HG03196 (cell line): ENCODE results near the gene MCM6.
"Not testable (repeated sequence)": the region's sequence is repeated elsewhere in the genome, so short reads cannot be mapped to it uniquely, and the experiment has no call there.

Experiments
- ATAC-seq: cut with Tn5 transposase; IDR thresholded peaks from one replicate; pipeline ENCODE4 v1.9.1; 2021; ENCODE audit not compliant: unreplicated experiment

The MCM6 gene

DNA sequence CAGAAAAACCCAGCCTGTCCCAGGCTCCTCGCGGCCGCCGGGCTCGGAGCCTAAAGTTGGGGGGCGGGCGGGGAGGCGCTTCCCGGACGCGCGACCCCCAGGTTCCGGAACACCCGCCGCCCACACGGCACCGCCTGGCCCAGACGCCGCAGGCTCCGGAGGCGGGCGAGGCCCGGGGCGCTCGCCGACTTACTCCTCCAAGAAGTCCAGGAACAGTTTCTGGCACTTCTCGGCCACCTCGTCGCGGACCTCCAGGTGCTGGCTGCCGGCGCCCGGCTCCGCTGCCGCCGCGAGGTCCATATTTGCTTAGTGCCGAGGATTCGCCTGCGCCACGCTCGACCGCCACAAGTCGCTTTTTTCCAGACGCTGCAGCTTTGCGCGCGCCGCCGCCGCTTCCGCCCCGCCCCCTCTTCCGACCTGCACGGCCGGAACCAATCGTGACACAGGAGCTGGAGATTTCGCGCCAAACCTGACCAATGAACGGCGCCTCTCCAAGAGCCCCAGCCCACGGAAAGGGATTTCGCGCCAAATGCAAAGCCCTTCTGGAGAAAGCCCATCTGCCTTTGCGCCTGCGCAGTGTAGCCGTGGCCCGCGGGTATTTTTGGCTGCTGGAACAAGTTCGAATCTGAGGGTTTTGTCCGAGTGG lies at the start of gene MCM6:
TSS of gene MCM6 (minus strand) at position 378 of the 646 bp plus-strand sequence. CDS start at position 300, 78 bp downstream.
- peak; percentile 87 for ATAC-seq

DNA sequence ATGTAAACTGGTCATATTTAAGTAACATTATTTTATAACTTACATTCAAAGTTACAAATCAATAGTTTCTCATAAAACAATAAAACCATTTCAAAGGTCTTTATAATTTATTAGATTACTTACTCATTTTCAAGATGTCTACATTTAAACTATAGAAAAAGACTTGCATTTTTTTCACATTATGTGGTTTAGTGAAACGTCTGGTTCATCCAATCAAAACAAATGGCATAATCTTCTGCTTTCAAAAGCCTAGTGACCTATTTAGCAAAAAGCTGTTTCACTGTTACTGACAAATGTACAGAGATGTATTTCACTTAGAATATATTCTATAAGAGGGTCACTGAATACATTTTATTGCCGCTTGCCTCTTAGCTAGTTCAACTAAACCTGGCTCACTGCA lies 49.3 kb upstream of the MCM6 start:
- ATAC-seq = no peak

DNA sequence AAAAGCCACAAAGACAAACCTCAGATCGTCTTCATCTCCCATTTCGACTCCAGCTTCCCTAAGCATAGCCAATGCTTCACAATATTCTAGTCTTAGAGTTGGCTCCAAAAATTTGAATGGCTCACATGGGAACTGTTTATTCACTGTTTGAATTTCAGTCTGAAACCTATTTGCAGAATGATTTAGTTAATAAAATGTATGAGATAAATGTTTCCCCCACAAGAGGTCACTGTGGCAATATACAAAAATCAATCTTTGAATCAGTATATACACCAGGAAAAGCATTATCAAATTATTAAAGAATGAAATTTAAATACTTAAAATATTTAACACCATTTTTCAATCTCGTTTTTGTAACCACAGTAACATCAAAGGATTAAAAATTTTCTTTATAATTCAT lies 40.0 kb upstream of the MCM6 start:
- no peak for ATAC-seq

GRCh38 chr2:135914485-135914884 lies 38.2 kb upstream of the MCM6 start:
- no peak for ATAC-seq

DNA sequence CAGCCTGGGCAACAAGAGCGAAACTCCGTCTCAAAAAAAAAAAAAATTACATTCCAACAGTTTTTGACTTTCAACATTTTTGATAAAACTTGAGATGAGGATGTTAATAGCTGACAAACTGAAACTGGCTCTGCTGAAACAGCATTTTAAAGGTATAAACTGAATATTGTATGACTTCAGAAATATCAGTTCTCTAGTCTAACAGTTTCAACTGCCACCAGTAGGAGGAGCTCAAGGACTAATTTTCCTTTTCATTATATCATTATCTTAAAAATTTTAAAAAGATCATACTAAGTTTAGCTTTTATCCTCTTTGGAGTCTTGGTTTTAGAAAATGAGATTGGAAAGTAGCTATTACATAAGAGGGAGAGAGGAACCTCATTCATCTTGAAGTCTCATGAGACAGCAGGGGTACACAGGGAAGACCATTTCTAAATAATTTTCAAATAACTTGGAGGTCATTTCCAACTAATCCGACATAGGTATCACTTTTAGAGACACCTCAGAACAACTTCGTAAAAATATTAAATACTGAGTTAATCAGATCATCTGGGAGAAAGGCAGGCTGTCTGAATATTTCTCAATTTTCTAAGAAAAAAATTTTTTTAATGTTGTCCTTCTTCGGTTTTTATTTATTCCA lies 37.6 kb upstream of the MCM6 start:
- ATAC-seq = no peak

- no peak for ATAC-seq
These were observed 33.7 kb upstream of the MCM6 start for GRCh38 chr2:135909976-135910375.

DNA sequence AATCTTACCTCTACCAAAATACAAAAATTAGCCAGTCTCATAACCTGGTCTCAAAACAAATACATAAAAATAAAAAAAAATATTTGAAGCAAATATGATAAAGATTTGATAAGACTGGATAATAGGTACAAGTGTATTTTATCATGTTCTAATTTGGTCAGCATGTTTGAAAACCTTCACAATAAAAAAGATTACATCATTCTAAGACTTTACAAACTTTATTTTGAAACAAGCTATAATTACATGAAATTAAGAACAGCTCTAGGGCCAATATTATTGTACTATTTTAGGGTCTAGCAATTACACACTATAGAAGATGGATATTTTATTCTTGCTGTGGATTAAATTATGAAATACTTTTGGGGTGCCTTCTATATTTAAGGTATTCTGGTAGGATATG lies 29.4 kb upstream of the MCM6 start:
- ATAC-seq = no peak

- ATAC-seq = no peak
These were observed 28.2 kb upstream of the MCM6 start for GRCh38 chr2:135904341-135904989.

GRCh38 chr2:135903650-135904049 lies 27.4 kb upstream of the MCM6 start:
- ATAC-seq = no peak

DNA sequence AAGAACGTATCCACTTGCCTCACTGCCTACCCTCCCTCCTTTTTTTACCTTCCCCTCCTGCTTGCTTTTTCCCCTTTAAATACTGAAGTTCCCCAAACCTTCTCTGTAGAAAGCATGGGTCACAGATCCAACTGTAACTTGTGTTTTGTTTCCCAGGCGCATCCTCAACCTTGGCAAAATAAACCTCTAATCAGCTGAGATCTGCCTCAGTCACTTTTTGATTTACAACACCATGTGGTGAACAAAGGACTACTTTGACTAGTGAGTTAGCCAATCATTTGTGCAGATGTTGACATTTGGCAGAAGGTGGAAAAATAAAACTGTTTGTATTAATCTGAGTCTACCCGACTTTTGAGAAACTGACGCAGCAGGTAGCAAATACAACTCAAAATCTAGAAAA lies 23.3 kb upstream of the MCM6 start:
- ATAC-seq = no peak

GRCh38 chr2:135898234-135898786 lies 22.1 kb upstream of the MCM6 start:
- no peak for ATAC-seq

DNA sequence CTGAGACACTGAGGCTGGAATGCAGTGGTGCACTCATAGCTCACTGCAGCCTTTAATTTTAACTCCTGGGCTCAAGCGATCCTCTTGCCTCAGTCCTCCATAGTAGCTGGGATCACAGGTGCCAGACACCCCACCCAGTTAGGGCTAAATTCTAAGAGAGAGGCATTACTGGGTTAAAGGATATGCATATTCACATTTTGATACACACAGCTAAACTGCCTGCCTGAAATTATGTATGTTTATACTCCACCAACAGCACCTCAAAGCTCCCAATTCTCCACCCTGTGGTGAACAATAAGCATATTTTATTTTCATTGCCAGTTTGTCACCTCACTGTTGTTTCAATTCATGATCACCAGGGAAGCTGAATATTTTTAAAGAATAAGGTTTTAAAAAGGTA lies 18.7 kb upstream of the MCM6 start:
- no peak for ATAC-seq

DNA sequence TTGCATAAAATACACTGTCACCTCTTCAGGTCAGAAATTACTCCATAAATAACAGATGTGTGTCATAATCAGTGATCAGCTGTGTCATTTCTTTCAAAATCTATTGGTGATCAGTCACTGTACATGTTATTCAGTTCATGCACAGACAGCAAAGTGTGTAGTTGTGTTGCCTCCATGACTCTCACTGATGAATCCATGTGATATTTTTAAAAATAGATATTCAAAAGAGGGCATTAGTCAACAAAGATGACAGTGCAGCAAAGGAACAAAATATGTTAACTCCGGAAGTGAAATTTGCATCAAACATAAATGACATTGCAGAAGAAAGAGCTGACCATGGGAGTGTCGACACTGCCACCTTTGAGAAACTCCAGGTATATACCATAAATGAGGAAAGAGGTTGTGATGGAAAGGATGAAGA lies 17.1 kb upstream of the MCM6 start:
- no peak for ATAC-seq

DNA sequence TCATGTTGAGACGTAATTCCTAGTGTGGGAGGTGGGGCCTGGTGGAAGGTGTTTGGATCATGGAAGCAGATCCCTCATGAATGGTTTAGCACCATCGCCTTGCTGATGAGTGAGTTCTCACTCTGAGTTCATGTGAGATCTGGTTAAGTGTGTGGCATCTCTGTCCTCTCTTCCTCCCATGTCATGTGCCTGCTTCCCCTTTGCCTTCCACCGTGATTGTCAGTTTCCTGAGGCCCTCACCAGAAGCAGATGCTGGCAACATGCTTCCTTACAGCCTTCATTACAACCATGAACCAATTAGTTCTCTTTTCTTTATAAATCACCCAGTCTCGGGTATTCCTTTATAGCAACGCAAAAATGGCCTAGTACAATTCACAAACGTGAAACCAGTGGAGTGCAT lies 14.6 kb upstream of the MCM6 start:
- ATAC-seq = no peak

GRCh38 chr2:135890149-135890548 lies 13.9 kb upstream of the MCM6 start:
- no peak for ATAC-seq

DNA sequence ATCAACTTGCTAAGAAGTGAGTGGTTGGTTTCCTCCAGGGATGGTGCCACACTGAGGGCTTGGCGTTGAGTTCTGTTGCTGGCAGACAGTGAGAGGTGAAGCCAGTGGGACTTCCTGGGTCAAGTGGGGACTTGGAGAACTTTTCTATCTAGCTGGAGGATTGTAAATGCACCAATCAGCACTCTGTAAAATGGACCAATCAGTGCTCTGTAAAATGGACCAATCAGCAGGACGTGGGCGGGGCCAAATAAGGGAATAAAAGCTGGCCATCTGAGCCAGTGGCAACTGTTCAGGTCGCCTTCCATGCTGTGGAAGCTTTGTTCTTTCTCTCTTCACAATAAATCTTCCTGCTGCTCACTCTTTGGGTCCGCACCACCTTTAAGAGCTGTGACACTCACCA lies 12.3 kb upstream of the MCM6 start:
- not testable (repeated sequence) for ATAC-seq

GRCh38 chr2:135885709-135886108 lies 9.5 kb upstream of the MCM6 start:
- no peak for ATAC-seq

- ATAC-seq = no peak
These were observed 6.2 kb upstream of the MCM6 start for GRCh38 chr2:135882415-135882814.

DNA sequence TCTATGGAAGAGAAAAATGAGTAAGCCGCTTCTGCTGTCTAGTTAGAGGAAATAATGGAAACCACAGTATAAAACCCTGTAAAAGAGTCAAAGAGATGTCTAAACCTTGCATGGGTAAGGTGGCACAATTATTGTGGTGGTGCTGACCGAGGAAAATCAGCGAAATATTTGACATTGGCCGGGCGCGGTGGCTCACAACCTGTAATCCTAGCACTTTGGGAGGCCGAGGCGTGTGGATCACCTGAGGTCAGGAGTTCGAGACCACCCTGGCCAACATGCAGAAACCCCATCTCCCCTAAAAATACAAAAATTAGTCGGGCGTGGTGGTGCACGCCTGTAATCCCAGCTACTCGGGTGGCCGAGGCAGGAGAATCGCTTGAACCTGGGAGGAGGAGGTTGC lies 527 bp upstream of the MCM6 start:
- ATAC-seq = not testable (repeated sequence)

- peak; percentile 58 for ATAC-seq
These were observed 665 bp downstream of the MCM6 start for GRCh38 chr2:135875491-135876065.

DNA sequence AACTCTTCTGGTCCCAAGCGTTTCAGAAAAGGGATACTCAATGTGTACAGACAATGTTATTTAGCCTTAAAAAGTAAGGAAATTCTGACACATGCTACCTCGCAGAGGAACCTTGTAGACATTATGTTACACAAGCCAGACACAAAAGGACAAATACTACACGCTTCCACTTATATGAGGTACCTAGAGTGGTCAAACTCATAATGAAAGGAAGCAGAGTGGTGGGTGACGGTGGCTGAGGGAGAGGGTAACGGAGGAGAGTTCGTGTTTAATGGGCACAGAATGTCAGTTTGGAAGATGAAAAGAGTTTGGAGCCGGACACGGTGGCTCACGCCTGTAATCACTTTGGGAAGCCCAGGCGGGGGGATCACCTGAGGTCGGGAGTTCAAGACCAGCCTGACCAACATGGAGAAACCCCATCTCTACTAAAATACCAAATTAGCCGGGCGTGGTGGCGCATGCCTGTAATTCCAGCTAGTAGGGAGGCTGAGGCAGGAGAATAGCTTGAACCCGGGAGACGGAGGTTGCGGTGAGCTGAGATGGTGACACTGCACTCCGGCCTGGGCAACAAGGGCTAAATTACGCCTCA lies 1.4 kb downstream of the MCM6 start:
- no peak for ATAC-seq
